Smooth muscle cell (in vitro differentiated cells): ENCODE data around the gene C10orf71. TPM values are rescaled to one million over a fixed set of nuclear protein-coding genes. Genes with fewer than 3 reads are reported as not detected.

Experiments
- DNase-seq: peaks from one replicate; lab custom pipeline; 2025; ENCODE audit not compliant: unreplicated experiment; lab: John Stamatoyannopoulos, UW
- H2AFZ ChIP-seq: fragments of 200-600 bp; sonication (generic); 2 replicates; pipeline ENCODE4 v1.6.0; 2016; ENCODE audit warnings: antibody characterized with exemption, low read depth, mild to moderate bottlenecking
- H3F3A ChIP-seq: fragments of 200-600 bp; sonication (generic); 2 replicates; pipeline ENCODE4 v1.6.0; 2017; ENCODE audit warnings: antibody characterized with exemption, low read depth
- H3K27ac ChIP-seq: fragments of 200-600 bp; sonication (generic); 2 replicates; pipeline ENCODE4 v1.5.1; 2016; ENCODE audit warnings: low read depth, mild to moderate bottlenecking
- H3K27me3 ChIP-seq: fragments of 200-600 bp; sonication (generic); 2 replicates; pipeline ENCODE4 v1.6.1; 2016; ENCODE audit warnings: low read depth, mild to moderate bottlenecking
- H3K36me3 ChIP-seq: fragments of 200-600 bp; sonication (generic); 2 replicates; pipeline ENCODE4 v1.5.1; 2016; ENCODE audit warnings: low read depth
- H3K4me1 ChIP-seq: fragments of 200-600 bp; sonication (generic); 2 replicates; pipeline ENCODE4 v1.5.1; 2016; ENCODE audit warnings: low read depth
- H3K4me2 ChIP-seq: fragments of 200-600 bp; sonication (generic); 2 replicates; pipeline ENCODE4 v1.6.0; 2016; ENCODE audit warnings: mild to moderate bottlenecking
- H3K4me3 ChIP-seq: fragments of 200-600 bp; sonication (generic); 2 replicates; pipeline ENCODE4 v1.5.1; 2016; ENCODE audit warnings: mild to moderate bottlenecking
- H3K79me2 ChIP-seq: fragments of 200-600 bp; sonication (generic); 2 replicates; pipeline ENCODE4 v1.6.0; 2016; ENCODE audit warnings: low read depth, mild to moderate bottlenecking
- H3K9ac ChIP-seq: fragments of 200-600 bp; sonication (generic); 2 replicates; pipeline ENCODE4 v1.6.0; 2016; ENCODE audit warnings: low read depth
- H3K9me3 ChIP-seq: fragments of 200-600 bp; sonication (generic); replicated peaks from 2 replicates; pipeline ENCODE4 v1.5.1; 2016; ENCODE audit warnings: low read depth
- H4K20me1 ChIP-seq: fragments of 200-600 bp; sonication (generic); 2 replicates; pipeline ENCODE4 v1.6.0; 2016; ENCODE audit warnings: low read depth
- CTCF ChIP-seq: fragments of 200-600 bp; sonication (generic); IDR thresholded peaks from 2 replicates; pipeline ENCODE4 v1.5.1; 2017; ENCODE audit warnings: borderline replicate concordance, mild to moderate bottlenecking, antibody characterized with exemption; ENCODE audit not compliant: insufficient read depth, poor library complexity, severe bottlenecking
- WGBS: methylation state at CpG from one replicate; pipeline ENCODE4 v1.1.7; 2016; ENCODE audit warnings: low lambda C conversion rate; 5-methylcytosine and 5-hydroxymethylcytosine counted together
- polyA plus RNA-seq: library from polyadenylated mRNA; unstranded; fragments of >200 nt; fragmentation: Nextera tagmentation; extraction: Ambion mirVana; gene quantifications from 2 replicates; pipeline ENCODE4 v1.2.1, GENCODE V29; 2016
- total RNA-seq: library from RNA; depleted of rRNA; stranded (reverse); fragments of >200 nt; gene quantifications from 2 replicates; pipeline ENCODE4 v1.2.3, GENCODE V29; 2014

Gene C10orf71
- total and polyA plus RNA-seq, 2 experiments from 2014 or later: not detected

GRCh38 chr10:49254150-49254549 is 44.8 kb upstream of the C10orf71 start:
- Histone ChIP-seq H3F3A (no peaks in the 10 kb centered on the region), H4K20me1 (no peaks in the 10 kb centered on the region), H3K4me1 (no peaks in the 10 kb centered on the region), H3K4me2 (no peak overlapping the region), H3K36me3 (no peaks in the 10 kb centered on the region), H3K4me3 (no peak overlapping the region), H3K27me3 (peaks cover 4% of the 10 kb centered on the region), H3K79me2 (no peaks in the 10 kb centered on the region), H3K9ac (no peak overlapping the region), H3K27ac (no peak overlapping the region), H3K9me3 (no peaks in the 10 kb centered on the region), H2AFZ (no peak overlapping the region)
- no peak for DNase-seq
- no peak for TF ChIP-seq CTCF

- no peak for TF ChIP-seq CTCF
- no peak for DNase-seq
- Histone ChIP-seq H4K20me1 (no peaks in the 10 kb centered on the region), H3K4me2 (no peak overlapping the region), H3K9me3 (no peaks in the 10 kb centered on the region), H2AFZ (no peak overlapping the region), H3K27ac (no peak overlapping the region), H3K27me3 (peaks cover 4% of the 10 kb centered on the region), H3K4me1 (no peaks in the 10 kb centered on the region), H3F3A (no peaks in the 10 kb centered on the region), H3K79me2 (no peaks in the 10 kb centered on the region), H3K4me3 (no peak overlapping the region), H3K9ac (no peak overlapping the region), H3K36me3 (no peaks in the 10 kb centered on the region)
- 66% methylated on average over 13 of the region's 14 CpGs for WGBS
Observed at GRCh38 chr10:49254556-49255318, 44.2 kb upstream of the C10orf71 start.

GRCh38 chr10:49255883-49256282 is 43.1 kb upstream of the C10orf71 start:
- 71% methylated on average over 3 of the region's 3 CpGs for WGBS
- Histone ChIP-seq H3K79me2 (no peaks in the 10 kb centered on the region), H3K27me3 (peaks cover 4% of the 10 kb centered on the region), H3K36me3 (no peaks in the 10 kb centered on the region), H3K4me2 (no peak overlapping the region), H3K4me3 (no peak overlapping the region), H3K9ac (no peak overlapping the region), H3F3A (no peaks in the 10 kb centered on the region), H3K9me3 (no peaks in the 10 kb centered on the region), H4K20me1 (no peaks in the 10 kb centered on the region), H3K4me1 (no peaks in the 10 kb centered on the region), H3K27ac (no peak overlapping the region), H2AFZ (no peak overlapping the region)
- no peak for DNase-seq
- TF ChIP-seq CTCF: no peak

GRCh38 chr10:49257154-49257553 is 41.8 kb upstream of the C10orf71 start:
- Histone ChIP-seq H3K4me2 (no peak overlapping the region), H3K36me3 (no peaks in the 10 kb centered on the region), H3F3A (no peaks in the 10 kb centered on the region), H3K27ac (no peak overlapping the region), H3K4me1 (no peaks in the 10 kb centered on the region), H3K9ac (no peak overlapping the region), H4K20me1 (no peaks in the 10 kb centered on the region), H2AFZ (no peak overlapping the region), H3K27me3 (peaks cover 4% of the 10 kb centered on the region), H3K4me3 (no peak overlapping the region), H3K9me3 (no peaks in the 10 kb centered on the region), H3K79me2 (no peaks in the 10 kb centered on the region)
- no peak for TF ChIP-seq CTCF
- WGBS: 91% methylated on average over 1 of the region's 1 CpG
- no peak for DNase-seq
